HUES64 (cell line): Measurements from ENCODE around the gene SNX9.
"Not testable (repeated sequence)": the region's sequence is repeated elsewhere in the genome, so short reads cannot be mapped to it uniquely, and the experiment has no call there.

ENCODE experiments used
- H3K27ac ChIP-seq: 2 replicates; pipeline ENCODE4 v1.7.0; 2013; ENCODE audit warnings: low read depth, low read length, inconsistent platforms
- H3K27me3 ChIP-seq: 2 replicates; pipeline ENCODE4 v1.6.1; 2013; ENCODE audit warnings: mild to moderate bottlenecking, low read length; ENCODE audit not compliant: insufficient read depth
- H3K36me3 ChIP-seq: 2 replicates; pipeline ENCODE4 v1.6.1; 2013; ENCODE audit warnings: mild to moderate bottlenecking, low read length; ENCODE audit not compliant: insufficient read depth
- H3K4me1 ChIP-seq: 2 replicates; pipeline ENCODE4 v1.6.1; 2013; ENCODE audit warnings: mild to moderate bottlenecking, low read length, moderate library complexity; ENCODE audit not compliant: insufficient read depth
- H3K4me3 ChIP-seq: 2 replicates; pipeline ENCODE4 v1.5.1; 2013; ENCODE audit warnings: mild to moderate bottlenecking, low read length, moderate library complexity
- H3K9ac ChIP-seq: 2 replicates; pipeline ENCODE4 v1.6.1; 2013; ENCODE audit warnings: mild to moderate bottlenecking, low read depth, low read length
- H3K9me3 ChIP-seq: 2 replicates; pipeline ENCODE4 v1.6.1; 2013; ENCODE audit warnings: low read depth, low read length; ENCODE audit not compliant: insufficient read depth
- WGBS: fragments of 150-250, 120-280 bp; methylation state at CpG from one replicate; pipeline ENCODE4 v1.1.7; 2013; ENCODE audit warnings: missing lambda C conversion rate; 5-methylcytosine and 5-hydroxymethylcytosine counted together

The SNX9 gene

GRCh38 chr6:157950899-157951298, 127.9 kb downstream of the SNX9 start:
- not testable (repeated sequence) for H3K9me3 ChIP-seq, H3K4me3 ChIP-seq, H3K4me1 ChIP-seq, H3K27me3 ChIP-seq, H3K27ac ChIP-seq, H3K36me3 ChIP-seq, H3K9ac ChIP-seq
- 100% methylated on average over 1 of the region's 1 CpG for WGBS

GRCh38 chr6:157951828-157952227, 128.8 kb downstream of the SNX9 start:
- H3K27ac ChIP-seq, result no peak overlapping the region
- WGBS, result 95% methylated on average over 9 of the region's 9 CpGs
- no peaks in the 10 kb centered on the region for H3K27me3 ChIP-seq
- no peaks in the 10 kb centered on the region for H3K36me3 ChIP-seq
- H3K9me3 ChIP-seq, result no peaks in the 10 kb centered on the region
- no peak overlapping the region for H3K9ac ChIP-seq
- H3K4me3 ChIP-seq, result no peak overlapping the region
- no peaks in the 10 kb centered on the region for H3K4me1 ChIP-seq

GRCh38 chr6:157952861-157953351, 129.9 kb downstream of the SNX9 start:
- H3K4me1 ChIP-seq, result no peaks in the 10 kb centered on the region
- WGBS, result 88% methylated on average over 7 of the region's 7 CpGs

GRCh38 chr6:157953580-157954091, 130.6 kb downstream of the SNX9 start:
- Histone ChIP-seq H3K9ac (no peak overlapping the region), H3K27ac (no peak overlapping the region), H3K9me3 (peaks cover 8% of the 10 kb centered on the region), H3K4me1 (no peaks in the 10 kb centered on the region), H3K27me3 (no peaks in the 10 kb centered on the region), H3K36me3 (no peaks in the 10 kb centered on the region), H3K4me3 (no peak overlapping the region)
- WGBS, result 92% methylated on average over 7 of the region's 7 CpGs

More at GRCh38 chr6:157952861-157953351, 129.9 kb downstream of the SNX9 start:
- H3K27me3 ChIP-seq, result no peaks in the 10 kb centered on the region
- no peak overlapping the region for H3K9ac ChIP-seq
- peaks cover 2% of the 10 kb centered on the region; the same call in 1 of the 2 replicates for H3K9me3 ChIP-seq
- no peak overlapping the region for H3K4me3 ChIP-seq
- no peak overlapping the region for H3K27ac ChIP-seq
- no peaks in the 10 kb centered on the region for H3K36me3 ChIP-seq

GRCh38 chr6:157954150-157955117, 131.4 kb downstream of the SNX9 start:
- Histone ChIP-seq H3K4me3 (no peak overlapping the region), H3K9me3 (peaks cover 16% of the 10 kb centered on the region), H3K9ac (no peak overlapping the region), H3K4me1 (no peaks in the 10 kb centered on the region), H3K36me3 (no peaks in the 10 kb centered on the region), H3K27ac (no peak overlapping the region; the same call in 1 of the 2 replicates), H3K27me3 (no peaks in the 10 kb centered on the region)
- WGBS, result 86% methylated on average over 34 of the region's 34 CpGs

GRCh38 chr6:157955675-157956074, 132.6 kb downstream of the SNX9 start:
- Histone ChIP-seq H3K27ac (no peak overlapping the region), H3K9me3 (peaks cover 22% of the 10 kb centered on the region), H3K4me3 (no peak overlapping the region), H3K4me1 (no peaks in the 10 kb centered on the region), H3K27me3 (no peaks in the 10 kb centered on the region), H3K36me3 (no peaks in the 10 kb centered on the region), H3K9ac (no peak overlapping the region)
- WGBS, result 93% methylated on average over 6 of the region's 6 CpGs

GRCh38 chr6:157956171-157956730, 133.2 kb downstream of the SNX9 start:
- H3K27ac ChIP-seq, result no peak overlapping the region
- no peaks in the 10 kb centered on the region for H3K4me1 ChIP-seq
- no peak overlapping the region for H3K4me3 ChIP-seq
- no peaks in the 10 kb centered on the region for H3K36me3 ChIP-seq
- H3K27me3 ChIP-seq, result no peaks in the 10 kb centered on the region
- 96% methylated on average over 12 of the region's 12 CpGs for WGBS
- H3K9me3 ChIP-seq, result peaks cover 22% of the 10 kb centered on the region
- H3K9ac ChIP-seq, result no peak overlapping the region

- Histone ChIP-seq H3K4me1 (no peaks in the 10 kb centered on the region; the same call in 1 of the 2 replicates), H3K4me3 (no peak overlapping the region), H3K27me3 (no peaks in the 10 kb centered on the region), H3K27ac (no peak overlapping the region), H3K36me3 (no peaks in the 10 kb centered on the region), H3K9me3 (peaks cover 22% of the 10 kb centered on the region), H3K9ac (no peak overlapping the region)
- WGBS, result 87% methylated on average over 1 of the region's 1 CpG
Observed at GRCh38 chr6:157959451-157960227, 136.6 kb downstream of the SNX9 start.

- 94% methylated on average over 4 of the region's 5 CpGs for WGBS
- no peak overlapping the region for H3K27ac ChIP-seq
- no peaks in the 10 kb centered on the region for H3K27me3 ChIP-seq
- H3K9ac ChIP-seq, result no peak overlapping the region
- no peak overlapping the region for H3K4me3 ChIP-seq
- H3K9me3 ChIP-seq, result peaks cover 22% of the 10 kb centered on the region
- no peaks in the 10 kb centered on the region for H3K36me3 ChIP-seq
- no peaks in the 10 kb centered on the region; the same call in 1 of the 2 replicates for H3K4me1 ChIP-seq
Observed at GRCh38 chr6:157961153-157961831, 138.2 kb downstream of the SNX9 start.

GRCh38 chr6:157961832-157962575, 139.0 kb downstream of the SNX9 start:
- 92% methylated on average over 13 of the region's 13 CpGs for WGBS

More at GRCh38 chr6:157961832-157962575, 139.0 kb downstream of the SNX9 start:
- Histone ChIP-seq H3K4me1 (peaks cover 6% of the 10 kb centered on the region), H3K4me3 (no peak overlapping the region), H3K36me3 (no peaks in the 10 kb centered on the region), H3K27ac (no peak overlapping the region), H3K9ac (no peak overlapping the region), H3K27me3 (no peaks in the 10 kb centered on the region), H3K9me3 (peaks cover 22% of the 10 kb centered on the region)
